H9 (cell line): Measurements from ENCODE around the gene METTL21A. TPM values are rescaled to one million over a fixed set of nuclear protein-coding genes. Genes with fewer than 3 reads are reported as not detected.

Source experiments
- DNase-seq: peaks from one replicate; pipeline ENCODE4 v3.0.0-alpha.2; 2017
- H2AFZ ChIP-seq: one replicate; pipeline ENCODE4 v1.6.1; 2013; ENCODE audit warnings: mild to moderate bottlenecking, low read length, control low read depth, moderate library complexity
- H2AK5ac ChIP-seq: 2 replicates; pipeline ENCODE4 v1.6.1; 2013; ENCODE audit warnings: low read length, control low read depth, mixed read lengths; ENCODE audit not compliant: insufficient read length
- H2BK120ac ChIP-seq: one replicate; pipeline ENCODE4 v1.6.1; 2013; ENCODE audit warnings: low read depth, mild to moderate bottlenecking, low read length, control low read depth, inconsistent platforms; ENCODE audit not compliant: poor library complexity, severe bottlenecking
- H2BK12ac ChIP-seq: 2 replicates; pipeline ENCODE4 v1.6.1; 2013; ENCODE audit warnings: low read length, control low read depth, mixed read lengths, low read depth; ENCODE audit not compliant: insufficient read length
- H2BK15ac ChIP-seq: 2 replicates; pipeline ENCODE4 v1.6.1; 2013; ENCODE audit warnings: low read depth, low read length, control low read depth
- H2BK20ac ChIP-seq: one replicate; pipeline ENCODE4 v1.6.1; 2013; ENCODE audit warnings: low read depth, mild to moderate bottlenecking, low read length, control low read depth, inconsistent platforms; ENCODE audit not compliant: poor library complexity, severe bottlenecking
- H2BK5ac ChIP-seq: 2 replicates; pipeline ENCODE4 v1.6.1; 2013; ENCODE audit warnings: low read length, control low read depth, mixed read lengths; ENCODE audit not compliant: insufficient read length
- H3K14ac ChIP-seq: 2 replicates; pipeline ENCODE4 v1.6.1; 2013; ENCODE audit warnings: low read length, control low read depth; ENCODE audit not compliant: insufficient read depth
- H3K18ac ChIP-seq: 2 replicates; pipeline ENCODE4 v1.6.1; 2013; ENCODE audit warnings: low read depth, mild to moderate bottlenecking, mixed read lengths, low read length, control low read depth; ENCODE audit not compliant: insufficient read length
- H3K23ac ChIP-seq: 2 replicates; pipeline ENCODE4 v1.6.1; 2013; ENCODE audit warnings: low read length, control low read depth, mixed read lengths, low read depth; ENCODE audit not compliant: insufficient read length
- H3K23me2 ChIP-seq: 2 replicates; pipeline ENCODE4 v1.6.1; 2013; ENCODE audit warnings: low read depth, mild to moderate bottlenecking, mixed read lengths, low read length, control low read depth; ENCODE audit not compliant: insufficient read length, poor library complexity, severe bottlenecking
- H3K27ac ChIP-seq: 2 replicates; pipeline ENCODE4 v1.5.1; 2013; ENCODE audit warnings: low read length, control low read depth, mixed read lengths, low read depth; ENCODE audit not compliant: insufficient read length
- H3K27me3 ChIP-seq: 2 replicates; pipeline ENCODE4 v1.6.1; 2013; ENCODE audit warnings: low read length, control low read depth, inconsistent platforms; ENCODE audit not compliant: insufficient read depth
- H3K4ac ChIP-seq: 2 replicates; pipeline ENCODE4 v1.6.1; 2013; ENCODE audit warnings: low read depth, mild to moderate bottlenecking, control low read depth, inconsistent platforms, low read length, moderate library complexity
- H3K4me1 ChIP-seq: 2 replicates; pipeline ENCODE4 v1.6.1; 2013; ENCODE audit warnings: low read length, control low read depth, inconsistent platforms; ENCODE audit not compliant: insufficient read depth
- H3K4me2 ChIP-seq: 2 replicates; pipeline ENCODE4 v1.6.1; 2013; ENCODE audit warnings: low read length, control low read depth, mixed read lengths; ENCODE audit not compliant: insufficient read length, insufficient read depth
- H3K56ac ChIP-seq: 2 replicates; pipeline ENCODE4 v1.6.1; 2013; ENCODE audit warnings: low read depth, mild to moderate bottlenecking, mixed read lengths, low read length, control low read depth; ENCODE audit not compliant: insufficient read length
- H3K79me1 ChIP-seq: 2 replicates; pipeline ENCODE4 v1.6.1; 2013; ENCODE audit warnings: low read depth, mild to moderate bottlenecking, moderate library complexity, low read length, control low read depth, inconsistent platforms; ENCODE audit not compliant: insufficient read depth, poor library complexity, severe bottlenecking
- H3K79me2 ChIP-seq: 2 replicates; pipeline ENCODE4 v1.6.1; 2013; ENCODE audit warnings: low read length, control low read depth, inconsistent platforms; ENCODE audit not compliant: insufficient read depth
- H3K9ac ChIP-seq: 2 replicates; pipeline ENCODE4 v1.6.1; 2013; ENCODE audit warnings: low read length, control low read depth, mixed read lengths; ENCODE audit not compliant: insufficient read length; ENCODE audit errors: extremely low read depth
- H3K9me3 ChIP-seq: one replicate; pipeline ENCODE4 v1.6.1; 2013; ENCODE audit warnings: low read depth, low read length, inconsistent platforms; ENCODE audit not compliant: control insufficient read depth
- H3T11ph ChIP-seq: one replicate; pipeline ENCODE4 v1.6.1; 2013; ENCODE audit warnings: mild to moderate bottlenecking, low read length, control low read depth, inconsistent platforms
- H4K20me1 ChIP-seq: one replicate; pipeline ENCODE4 v1.6.1; 2013; ENCODE audit not compliant: control insufficient read depth, insufficient read length, insufficient read depth
- H4K5ac ChIP-seq: 2 replicates; pipeline ENCODE4 v1.6.1; 2013; ENCODE audit warnings: low read depth, mild to moderate bottlenecking, mixed read lengths, low read length, control low read depth; ENCODE audit not compliant: insufficient read length
- H4K8ac ChIP-seq: replicated peaks from 2 replicates; pipeline ENCODE4 v1.6.1; 2013; ENCODE audit warnings: low read length, control low read depth, mixed read lengths, low read depth; ENCODE audit not compliant: insufficient read length
- H4K91ac ChIP-seq: 2 replicates; pipeline ENCODE4 v1.6.1; 2013; ENCODE audit warnings: low read depth, mild to moderate bottlenecking, moderate library complexity, mixed read lengths, low read length, control low read depth; ENCODE audit not compliant: insufficient read length
- H3K27ac Mint-ChIP-seq, 3 experiments: 2 replicates in 2 of 3; 3 replicates in 1 of 3; pipeline ENCODE4 v1.8.0; 2020 to 2021; ENCODE audit warnings: mixed read lengths in 3 of 3, mild to moderate bottlenecking in 1 of 3, moderate library complexity in 1 of 3
- H3K27me3 Mint-ChIP-seq: 2 replicates; pipeline ENCODE4 v1.8.0; 2021; ENCODE audit warnings: low read depth, mild to moderate bottlenecking, moderate library complexity, mixed read lengths
- H3K36me3 Mint-ChIP-seq, 3 experiments: 2 replicates in 2 of 3; 3 replicates in 1 of 3; pipeline ENCODE4 v1.8.0; 2020 to 2021; ENCODE audit warnings: low read depth in 3 of 3, mixed read lengths in 3 of 3; ENCODE audit not compliant: insufficient read depth in 1 of 3
- H3K4me1 Mint-ChIP-seq, 2 experiments: 2 replicates each; pipeline ENCODE4 v1.8.0; 2020; ENCODE audit warnings: mixed read lengths in 2 of 2
- H3K4me3 Mint-ChIP-seq, 2 experiments: 2 replicates in 1 of 2; 3 replicates in 1 of 2; pipeline ENCODE4 v1.8.0; 2020 to 2021; ENCODE audit warnings: mild to moderate bottlenecking in 2 of 2, mixed read lengths in 2 of 2, moderate library complexity in 1 of 2
- H3K9me3 Mint-ChIP-seq, 2 experiments: 2 replicates in 1 of 2; 3 replicates in 1 of 2; pipeline ENCODE4 v1.8.0; 2020; ENCODE audit warnings: mild to moderate bottlenecking in 2 of 2, mixed read lengths in 2 of 2, moderate library complexity in 1 of 2
- WGBS: extraction: QIAGEN DNeasy Blood & Tissue Kit; methylation state at CpG from one replicate; pipeline ENCODE4 v1.1.7; 2013; ENCODE audit warnings: missing lambda C conversion rate, low lambda C conversion rate, mixed read lengths; ENCODE audit not compliant: insufficient read length; ENCODE audit errors: extremely low coverage; 5-methylcytosine and 5-hydroxymethylcytosine counted together
- total RNA-seq: library from RNA; stranded (reverse); gene quantifications from 2 replicates; pipeline ENCODE4 v1.2.1, GENCODE V29; 2021
- TF ChIP-seq, protein P1 (sequence below): fragments of 200-600 bp; sonication (generic); conservative IDR thresholded peaks from 3 replicates; pipeline ENCODE4 v1.8.0; 2021; ENCODE audit warnings: antibody characterized with exemption, mild to moderate bottlenecking

Gene METTL21A
- total RNA-seq, 1 experiment from 2014 or later, result 65.9 TPM

- H3K4me3 Mint-ChIP-seq, result no peak overlapping the region; a peak in 1 of 5 replicates
- Histone ChIP-seq H3K14ac (no peak overlapping the region), H4K91ac (no peak overlapping the region), H4K20me1 (no peaks in the 10 kb centered on the region), H3K9me3 (no peaks in the 10 kb centered on the region), H4K5ac (no peak overlapping the region), H3K4me1 (no peaks in the 10 kb centered on the region), H2AFZ (no peak overlapping the region), H2BK15ac (no peak overlapping the region), H2BK120ac (no peak overlapping the region), H3K9ac (no peak overlapping the region), H2BK20ac (no peak overlapping the region), H3K4ac (no peak overlapping the region), H4K8ac (no peak overlapping the region), H3K4me2 (no peak overlapping the region), H2AK5ac (no peak overlapping the region), H3K79me1 (no peaks in the 10 kb centered on the region), H3K79me2 (no peaks in the 10 kb centered on the region), H3K23ac (no peak overlapping the region), H3K27me3 (no peaks in the 10 kb centered on the region), H2BK12ac (no peak overlapping the region), H3T11ph (no peak overlapping the region), H3K18ac (no peak overlapping the region), H3K23me2 (no peaks in the 10 kb centered on the region), H3K56ac (no peak overlapping the region), H2BK5ac (no peak overlapping the region), H3K27ac (no peak overlapping the region)
- DNase-seq, result no peak
- no peaks in the 10 kb centered on the region for H3K27me3 Mint-ChIP-seq
- peaks cover 13 to 17% of the 10 kb centered on the region in 2 experiments; a peak in 4 of 5 replicates for H3K9me3 Mint-ChIP-seq
- no CpG with 5 or more reads among the region's 1 CpG for WGBS
- H3K27ac Mint-ChIP-seq, result no peak overlapping the region
- H3K4me1 Mint-ChIP-seq, result 0 out of 4 replicates have a peak, but pooled peaks cover 0 to 1% of the 10 kb centered on the region in 2 experiments
- TF ChIP-seq, protein P1, sequence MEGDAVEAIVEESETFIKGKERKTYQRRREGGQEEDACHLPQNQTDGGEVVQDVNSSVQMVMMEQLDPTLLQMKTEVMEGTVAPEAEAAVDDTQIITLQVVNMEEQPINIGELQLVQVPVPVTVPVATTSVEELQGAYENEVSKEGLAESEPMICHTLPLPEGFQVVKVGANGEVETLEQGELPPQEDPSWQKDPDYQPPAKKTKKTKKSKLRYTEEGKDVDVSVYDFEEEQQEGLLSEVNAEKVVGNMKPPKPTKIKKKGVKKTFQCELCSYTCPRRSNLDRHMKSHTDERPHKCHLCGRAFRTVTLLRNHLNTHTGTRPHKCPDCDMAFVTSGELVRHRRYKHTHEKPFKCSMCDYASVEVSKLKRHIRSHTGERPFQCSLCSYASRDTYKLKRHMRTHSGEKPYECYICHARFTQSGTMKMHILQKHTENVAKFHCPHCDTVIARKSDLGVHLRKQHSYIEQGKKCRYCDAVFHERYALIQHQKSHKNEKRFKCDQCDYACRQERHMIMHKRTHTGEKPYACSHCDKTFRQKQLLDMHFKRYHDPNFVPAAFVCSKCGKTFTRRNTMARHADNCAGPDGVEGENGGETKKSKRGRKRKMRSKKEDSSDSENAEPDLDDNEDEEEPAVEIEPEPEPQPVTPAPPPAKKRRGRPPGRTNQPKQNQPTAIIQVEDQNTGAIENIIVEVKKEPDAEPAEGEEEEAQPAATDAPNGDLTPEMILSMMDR, result no peak
- peaks cover 0 to 10% (median 0%) of the 10 kb centered on the region in 3 experiments; a peak in 1 of 7 replicates for H3K36me3 Mint-ChIP-seq
Measured at GRCh38 chr2:207640661-207641060, 15.5 kb upstream of the METTL21A start.
